Sciatic nerve (tissue), 2 donors: Measurements from ENCODE around the gene PAK4. TPM values are rescaled to one million over a fixed set of nuclear protein-coding genes. Genes with fewer than 3 reads are reported as not detected.
"Not testable (repeated sequence)": the region's sequence is repeated elsewhere in the genome, so short reads cannot be mapped to it uniquely, and the experiment has no call there.

ENCODE experiments used
- ATAC-seq: fragments of 200-7000 bp; cut with Tn5 transposase; one replicate; pipeline ENCODE4 v1.9.1; 2020; ENCODE audit warnings: mild to moderate bottlenecking, moderate library complexity
- DNase-seq: peaks from one replicate; pipeline ENCODE4 v3.0.0-alpha.2; 2020; ENCODE audit warnings: low spot score
- intact Hi-C: fragments of 100-400 bp; cut with DNase I; formaldehyde crosslinking; loops from one replicate; pipeline ENCODE4 v1.14.2; 2022
- total RNA-seq: library from RNA; stranded (reverse); fragmentation: NEBNext Ultra II Directional; extraction: Animal tissue kit (Norgen Biotek cat#: 25700); gene quantifications from one replicate; pipeline ENCODE4 v1.2.1, GENCODE V29; 2021
- donor health status: DM: no; HTN: no; CAD: no.
- donor health status: DM: no; HTN: no; CAD: no.

The PAK4 gene
- 43.5 TPM for total RNA-seq

DNA sequence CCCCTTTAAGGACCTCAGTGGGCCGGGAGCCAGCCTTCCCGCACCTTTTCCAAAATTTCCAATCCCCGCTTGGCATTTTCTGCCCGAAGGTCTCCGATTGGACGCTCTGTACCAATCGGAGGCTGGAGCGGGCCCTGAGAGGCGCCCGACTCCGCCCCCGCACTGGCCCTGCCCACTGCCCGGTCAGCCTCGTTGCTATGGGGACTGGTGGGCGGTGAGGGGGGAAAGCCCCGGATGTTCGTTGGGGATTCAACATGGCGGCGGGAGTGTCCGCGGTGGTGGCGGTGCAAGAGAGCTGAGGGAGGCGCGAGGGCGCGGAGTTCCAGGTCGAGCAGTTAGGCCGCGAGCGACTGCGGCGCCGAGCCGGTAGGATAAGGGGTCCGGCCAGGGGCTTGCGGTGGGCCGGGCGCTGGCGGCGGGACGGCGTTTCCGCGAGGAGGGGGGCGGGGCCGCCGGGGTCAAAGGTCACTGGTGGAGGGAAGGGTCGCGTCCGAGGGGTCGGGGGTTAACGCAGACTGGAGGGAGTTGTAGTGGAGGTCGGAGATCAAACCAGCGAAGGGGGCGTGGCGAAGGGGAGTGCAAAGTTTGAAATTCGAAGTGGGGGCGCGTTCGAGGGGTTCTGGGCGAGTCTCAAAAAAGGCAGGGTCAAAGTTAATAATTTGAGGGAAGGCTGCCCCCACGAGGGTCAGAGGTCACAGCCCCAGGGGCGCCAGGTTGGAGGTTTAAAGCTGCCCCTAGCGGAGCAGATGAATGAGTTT is at the start of gene PAK4:
Gene PAK4 (plus strand): TSS at position 233 of the 758 bp plus-strand sequence. CDS start 43,768 bp downstream, outside the sequence.
- DNase-seq = peak; percentile 99
- intact Hi-C loops = loop anchor here (10.0 kb wide), 1 partner anchor 59 kb away; no protein-coding TSS in a partner anchor
- peak; percentile 99 for ATAC-seq

DNA sequence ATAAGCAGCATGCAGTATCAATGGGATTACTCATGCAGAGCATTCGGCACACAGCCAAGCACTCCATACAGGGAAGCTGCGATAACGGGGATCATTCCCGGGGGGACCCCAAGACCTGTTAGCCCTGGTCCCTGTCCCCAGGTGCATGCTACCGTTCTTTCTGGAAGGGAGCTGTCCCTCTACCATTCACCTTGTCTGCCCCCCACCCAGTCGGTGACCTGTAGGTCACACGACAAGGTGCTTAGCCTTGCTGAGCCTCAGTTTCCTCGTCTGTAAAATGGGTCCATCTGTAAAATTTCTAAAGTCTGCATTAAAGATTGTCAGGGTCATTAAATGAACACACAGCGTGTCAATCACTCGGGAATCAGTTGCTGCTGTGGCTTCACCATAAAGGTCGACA is 48.3 kb upstream of the PAK4 start:
- intact Hi-C loops = no loop called here
- DNase-seq (no peak), ATAC-seq (no peak)

DNA sequence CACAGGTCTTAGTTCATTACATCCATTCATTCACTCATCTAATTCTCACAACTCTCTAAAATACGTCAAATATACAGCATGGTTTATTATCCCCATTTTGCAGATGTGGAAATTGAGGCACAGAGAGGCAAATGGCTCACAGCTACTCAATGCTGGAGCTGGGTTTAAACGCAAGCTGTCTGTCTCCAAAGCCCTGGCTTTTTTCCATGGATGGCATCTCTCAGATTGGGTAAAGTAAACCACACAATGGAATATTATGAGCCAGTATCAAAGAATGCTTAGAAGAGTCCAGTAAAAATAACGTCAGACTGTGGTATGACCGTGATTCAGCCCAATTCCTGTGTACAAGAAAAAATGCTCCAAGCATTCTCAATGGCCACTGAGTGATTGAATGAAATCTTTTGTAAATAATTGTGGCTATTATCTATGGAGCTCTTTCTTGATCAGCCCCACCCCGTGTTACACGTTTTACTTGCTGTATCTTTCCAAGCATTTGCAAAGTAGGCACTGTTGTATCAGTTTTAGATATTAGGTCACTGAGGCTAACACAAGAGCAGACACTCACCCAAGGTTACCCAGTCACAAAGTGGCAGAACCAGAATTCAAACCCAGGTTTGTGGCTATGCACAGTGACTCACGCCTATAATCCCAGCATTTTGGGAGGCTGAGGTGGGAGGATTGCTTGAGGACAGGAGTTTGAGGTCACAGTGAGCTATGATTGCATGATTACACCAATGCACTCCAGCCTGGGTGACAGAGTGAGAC is 47.0 kb upstream of the PAK4 start:
- ATAC-seq (no peak), DNase-seq (no peak)
- intact Hi-C loops = no loop called here

DNA sequence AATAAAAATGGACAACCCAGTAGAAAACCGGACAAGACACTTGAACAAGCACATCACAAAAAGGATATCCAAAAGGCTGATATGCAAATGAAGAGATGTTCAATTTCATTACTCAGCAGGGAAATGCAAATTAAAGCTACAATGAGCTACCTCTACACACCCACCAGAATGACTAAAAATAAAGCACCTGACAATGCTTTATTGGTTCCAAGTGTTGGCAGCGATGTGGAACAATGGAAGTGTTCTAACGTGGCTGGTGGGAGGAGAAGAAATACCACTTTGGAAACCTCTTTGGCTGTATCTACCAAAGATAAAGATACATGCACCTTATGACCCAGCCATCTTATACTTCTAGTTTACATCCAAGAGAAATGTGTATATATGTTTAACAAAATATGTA is 45.2 kb upstream of the PAK4 start:
- DNase-seq = no peak
- intact Hi-C loops = no loop called here
- ATAC-seq = no peak

DNA sequence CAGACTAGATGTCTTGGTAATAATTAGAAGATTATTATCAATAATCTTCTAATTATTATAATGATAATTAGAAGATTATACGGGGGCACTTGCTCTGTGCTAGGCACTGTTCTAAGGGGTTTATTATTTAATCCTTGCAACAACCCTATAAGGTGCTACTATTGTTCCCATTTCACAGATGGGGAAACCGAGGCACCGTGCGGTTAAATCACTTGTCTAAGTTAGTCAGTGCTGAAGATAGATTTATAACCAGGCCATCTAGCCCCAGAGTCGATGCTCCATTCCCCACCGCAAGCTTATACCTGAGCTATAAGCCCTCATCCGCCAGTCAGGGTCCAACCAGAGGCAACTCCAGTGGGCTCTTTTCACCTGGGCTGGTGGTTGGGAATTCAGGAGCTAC is 43.4 kb upstream of the PAK4 start:
- ATAC-seq (no peak), DNase-seq (no peak)
- intact Hi-C loops = no loop called here

DNA sequence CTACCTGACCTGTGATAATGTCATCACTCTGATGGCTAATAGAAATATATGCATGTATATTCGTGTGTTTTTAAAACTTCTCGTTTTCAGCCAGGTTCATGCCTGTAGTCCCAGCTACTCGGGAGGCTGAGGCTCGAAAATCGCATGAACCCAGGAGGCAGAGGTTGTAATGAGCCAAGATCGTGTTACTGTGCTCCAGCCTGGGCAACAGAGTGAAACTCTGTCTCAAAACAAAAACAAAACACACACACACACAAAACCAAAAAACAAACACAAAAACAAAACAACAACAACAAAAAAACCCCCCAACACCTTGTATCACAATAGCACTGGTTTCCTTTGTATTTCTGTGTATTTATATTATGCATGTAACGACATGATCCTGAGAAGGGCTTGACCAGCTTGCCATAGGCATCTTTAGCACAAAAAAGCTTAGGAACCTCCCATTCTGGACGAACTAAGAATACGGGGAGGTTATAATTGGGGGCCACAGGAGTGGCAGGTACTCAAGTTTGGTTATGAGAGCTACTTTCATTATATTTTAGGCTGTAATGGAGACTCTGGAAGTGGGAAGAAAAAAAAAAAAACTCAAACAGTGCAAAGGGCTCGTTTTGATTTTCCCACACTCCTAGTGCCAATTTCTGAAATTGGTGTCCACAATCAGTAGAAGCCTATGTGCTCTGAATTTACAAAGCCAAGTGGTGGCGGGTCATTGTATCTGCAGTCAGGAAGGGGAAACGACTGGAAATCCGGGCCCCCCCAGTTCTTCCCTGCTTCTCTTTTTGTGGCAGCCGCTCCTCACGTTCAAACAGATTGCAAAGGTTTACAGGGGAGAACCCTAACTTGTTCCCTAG is 42.6 kb upstream of the PAK4 start:
- ATAC-seq (no peak), DNase-seq (no peak)
- intact Hi-C loops = no loop called here

DNA sequence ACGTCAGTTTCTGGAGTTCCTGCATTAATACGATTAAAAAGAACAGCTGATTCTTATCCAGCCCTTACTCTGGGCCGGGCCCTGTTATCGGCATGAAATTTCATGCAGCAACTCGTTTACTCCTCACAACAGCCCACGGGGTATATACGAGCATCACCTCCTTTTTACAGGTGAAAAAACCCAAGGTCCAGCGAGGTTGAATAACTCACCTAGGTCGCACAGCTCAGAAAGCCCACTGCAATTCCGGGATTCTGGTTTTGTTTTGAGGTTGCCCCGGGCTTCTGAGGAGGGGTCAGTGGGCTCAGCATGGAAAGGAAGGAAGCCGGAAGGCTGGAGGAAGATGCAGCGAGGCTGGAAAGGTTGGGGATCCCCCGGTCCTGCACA is 42.0 kb upstream of the PAK4 start:
- ATAC-seq = no peak
- intact Hi-C loops = no loop called here
- no peak for DNase-seq

DNA sequence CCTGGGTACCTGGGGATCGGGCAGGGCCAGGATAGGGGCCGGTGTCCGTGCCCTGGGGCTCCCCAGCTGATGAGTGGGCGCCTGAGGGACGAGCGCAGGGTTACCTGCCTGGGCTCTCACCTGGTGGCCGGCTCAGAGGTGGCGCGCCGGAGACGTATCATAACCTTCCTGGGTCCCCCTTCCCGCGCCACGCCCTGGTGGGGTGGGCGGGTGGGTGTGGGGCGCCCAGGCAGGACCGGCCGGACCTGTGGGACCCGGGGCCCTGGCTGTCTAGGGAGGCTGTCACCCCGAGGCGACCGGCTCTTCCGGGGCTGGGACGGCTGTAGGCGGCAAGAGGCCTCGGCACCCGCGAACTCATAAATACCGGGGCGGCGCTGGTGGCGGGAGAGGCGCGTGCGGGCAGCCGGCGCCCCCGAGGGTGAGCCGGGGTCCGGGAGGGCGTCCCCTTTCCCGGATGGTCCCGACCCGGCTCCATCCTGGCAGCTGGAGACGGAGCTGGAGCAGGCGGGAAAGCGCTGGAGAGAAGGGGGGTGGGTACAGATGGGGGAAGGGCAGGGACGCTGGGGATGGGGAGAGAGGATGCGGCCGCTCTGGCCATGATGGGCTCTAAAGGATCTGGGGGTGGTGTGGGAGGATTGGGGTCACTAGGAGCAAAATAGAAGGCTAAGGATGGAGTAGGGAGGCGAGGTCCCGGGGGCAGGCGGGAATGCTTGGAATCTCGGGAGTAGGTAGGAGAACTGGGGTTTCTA is 41.4 kb upstream of the PAK4 start, which contains the start of gene ACP7:
Gene ACP7 (plus strand): TSS at position 386 of the 749 bp plus-strand sequence. CDS start 902 bp downstream, outside the sequence.
- intact Hi-C loops = no loop called here
- no peak for DNase-seq
- ATAC-seq = no peak

DNA sequence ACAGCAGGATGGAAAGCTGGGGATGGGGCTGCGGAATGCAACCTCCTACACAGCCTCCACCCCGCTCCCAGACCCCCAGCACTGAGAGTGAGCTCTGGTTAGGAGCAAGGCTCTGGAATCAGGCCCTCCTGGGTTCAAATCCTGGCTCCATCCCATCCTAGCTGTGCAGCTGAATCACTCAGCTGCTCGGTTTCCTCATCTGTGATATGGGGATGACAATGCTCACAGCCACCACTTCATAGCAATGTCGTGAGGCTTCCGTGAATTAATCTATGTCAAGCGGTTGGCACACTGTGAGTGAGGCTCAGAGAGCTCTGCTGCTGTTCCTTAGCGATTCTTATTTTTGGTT is 40.9 kb upstream of the PAK4 start:
- no peak for ATAC-seq
- no peak for DNase-seq
- intact Hi-C loops = no loop called here

DNA sequence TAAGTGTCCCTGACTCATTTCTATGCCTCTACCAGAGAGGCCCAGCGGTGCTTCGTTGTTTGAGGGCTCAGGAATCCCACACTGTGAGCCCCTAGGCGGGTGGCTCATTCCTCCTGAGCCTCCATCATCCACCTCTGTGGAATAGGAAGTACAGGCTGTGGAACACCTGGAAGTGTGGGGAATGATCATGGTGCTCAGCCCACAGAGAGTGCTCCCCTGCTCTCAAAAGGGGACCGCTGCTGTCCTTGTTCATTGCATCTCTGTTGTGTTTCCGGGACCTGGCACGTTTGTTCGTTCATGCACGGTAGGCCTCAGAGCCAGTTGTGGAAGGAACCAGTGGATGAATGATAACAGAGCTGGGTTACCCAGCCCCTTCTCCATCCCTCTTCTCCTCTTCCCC is 40.2 kb upstream of the PAK4 start:
- ATAC-seq = no peak
- intact Hi-C loops = no loop called here
- no peak for DNase-seq

DNA sequence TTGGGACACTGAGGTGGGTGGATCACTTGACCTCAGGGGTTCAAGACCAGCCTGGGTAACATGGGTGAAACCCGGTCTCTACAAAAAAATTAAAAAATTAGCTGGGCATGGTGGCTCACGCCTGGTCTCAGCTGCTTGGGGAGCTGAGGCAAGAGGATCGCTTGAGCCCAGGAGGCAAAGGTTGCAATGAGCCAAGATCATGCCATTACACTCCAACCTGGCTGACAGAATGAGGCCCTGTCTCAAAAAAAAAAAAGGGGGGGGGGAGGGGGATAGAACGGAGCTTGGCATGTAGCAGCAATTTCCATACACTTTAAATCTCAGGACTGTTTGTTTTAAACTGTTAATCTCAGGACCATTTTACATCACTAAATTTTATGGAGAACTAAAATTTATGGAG is 39.2 kb upstream of the PAK4 start:
- no peak for ATAC-seq
- intact Hi-C loops = no loop called here
- DNase-seq = no peak

DNA sequence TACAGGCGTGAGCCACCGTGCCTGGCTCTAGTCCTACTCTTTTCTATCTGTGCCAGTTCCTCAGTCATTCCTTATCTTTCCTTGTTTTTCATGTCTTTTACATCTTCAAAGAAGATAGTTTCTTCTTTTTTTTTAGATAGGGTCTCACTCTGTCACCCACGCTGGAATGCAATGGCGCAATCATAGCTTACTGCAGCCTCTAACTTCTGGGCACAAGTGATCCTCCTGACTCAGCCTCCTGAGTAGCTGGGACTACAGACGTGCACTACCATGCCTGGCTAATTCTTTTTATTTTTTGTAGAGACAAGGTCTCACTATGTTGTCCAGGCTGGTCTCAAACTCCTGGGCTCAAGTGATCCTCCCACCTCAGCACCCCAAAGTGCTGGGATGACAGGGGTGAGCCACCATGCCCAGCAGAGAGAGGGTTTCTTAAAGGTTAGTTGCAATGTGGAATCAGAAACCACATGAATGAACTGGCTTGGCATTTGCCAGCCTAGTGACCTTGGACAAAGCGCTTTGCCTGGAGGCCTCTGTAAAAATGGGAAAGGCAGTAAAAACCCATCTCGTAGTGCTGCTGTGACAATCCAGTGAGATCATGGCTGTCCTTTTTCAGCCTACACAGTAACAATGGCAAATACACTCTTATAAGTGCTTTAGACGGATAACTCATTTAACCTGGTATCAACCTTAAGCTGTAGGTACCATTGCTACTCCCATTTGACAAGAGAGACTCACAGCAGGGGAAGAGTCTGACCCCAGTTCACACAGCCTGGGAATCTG is 37.5 kb upstream of the PAK4 start:
- intact Hi-C loops = no loop called here
- ATAC-seq (no peak), DNase-seq (no peak)

DNA sequence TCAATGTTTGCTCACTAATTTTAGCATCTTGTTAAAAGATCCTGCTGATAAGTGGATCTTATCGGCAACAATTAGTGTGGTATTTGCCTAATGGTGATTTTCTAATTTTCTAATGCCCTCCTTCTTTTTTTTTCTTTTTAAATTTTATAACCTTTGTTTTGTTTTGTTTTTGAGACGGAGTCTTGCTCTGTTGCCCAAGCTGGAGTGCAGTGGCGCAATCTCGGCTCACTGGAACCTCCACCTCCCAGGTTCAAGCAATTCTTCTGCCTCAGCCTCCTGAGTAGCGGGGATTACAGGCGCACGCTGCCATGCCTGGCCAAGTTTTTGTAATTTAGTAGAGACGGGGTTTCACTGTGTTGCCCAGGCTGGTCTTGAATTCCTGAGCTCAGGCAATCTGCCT is 35.6 kb upstream of the PAK4 start:
- ATAC-seq, intact Hi-C loops, DNase-seq: not testable (repeated sequence)

DNA sequence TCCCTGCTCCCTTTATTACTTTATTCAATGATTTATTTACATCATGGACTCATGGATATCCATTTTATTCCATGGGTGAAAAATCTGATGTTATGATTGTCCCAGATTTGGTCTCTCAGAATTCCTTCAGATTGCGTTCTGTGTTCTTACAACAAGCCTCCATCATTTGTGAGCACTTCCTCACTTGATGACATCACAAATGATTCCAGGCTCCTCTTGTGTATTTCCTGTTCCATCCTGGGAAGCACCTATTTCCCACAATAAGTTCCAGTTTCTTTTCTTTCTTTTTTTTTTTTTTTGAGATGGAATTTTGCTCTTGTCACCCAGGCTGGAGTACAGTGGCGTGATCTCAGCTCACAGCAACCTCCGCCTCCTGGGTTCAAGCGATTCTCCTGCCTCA is 34.7 kb upstream of the PAK4 start:
- ATAC-seq (no peak), DNase-seq (no peak)
- intact Hi-C loops = no loop called here

DNA sequence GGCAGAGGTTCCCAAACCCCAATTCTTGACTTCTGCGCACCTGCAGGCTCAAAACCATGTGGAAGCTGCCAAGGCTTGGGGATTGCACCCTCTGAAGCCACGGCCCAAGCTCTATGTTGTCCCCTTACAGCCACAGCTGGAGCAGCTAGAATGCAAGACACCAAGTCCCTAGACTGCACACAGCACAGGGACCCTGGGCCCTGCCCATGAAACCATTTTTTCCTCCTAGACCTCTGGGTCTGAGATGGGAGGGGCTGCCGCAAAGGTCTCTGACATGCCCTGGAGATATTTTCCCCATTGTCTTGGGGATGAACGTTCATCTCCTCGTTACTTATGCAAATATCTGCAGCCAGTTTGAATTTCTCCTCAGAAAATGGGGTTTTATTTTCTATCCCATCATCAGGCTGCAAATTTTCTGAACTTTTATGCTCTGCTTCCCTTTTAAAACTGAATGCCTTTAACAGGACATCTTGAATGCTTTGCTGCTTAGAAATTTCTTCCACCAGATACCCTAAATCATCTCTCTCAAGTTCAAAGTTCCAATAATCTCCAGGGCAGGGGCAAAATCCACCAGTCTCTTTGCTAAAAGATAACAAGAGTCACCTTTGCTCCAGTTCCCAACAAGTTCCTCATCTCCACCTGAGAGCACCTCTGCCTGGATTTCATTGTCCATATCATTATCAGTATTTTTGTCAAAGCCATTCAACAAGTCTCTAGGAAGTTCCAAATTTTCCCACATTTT is 29.6 kb upstream of the PAK4 start:
- ATAC-seq, intact Hi-C loops, DNase-seq: not testable (repeated sequence)

DNA sequence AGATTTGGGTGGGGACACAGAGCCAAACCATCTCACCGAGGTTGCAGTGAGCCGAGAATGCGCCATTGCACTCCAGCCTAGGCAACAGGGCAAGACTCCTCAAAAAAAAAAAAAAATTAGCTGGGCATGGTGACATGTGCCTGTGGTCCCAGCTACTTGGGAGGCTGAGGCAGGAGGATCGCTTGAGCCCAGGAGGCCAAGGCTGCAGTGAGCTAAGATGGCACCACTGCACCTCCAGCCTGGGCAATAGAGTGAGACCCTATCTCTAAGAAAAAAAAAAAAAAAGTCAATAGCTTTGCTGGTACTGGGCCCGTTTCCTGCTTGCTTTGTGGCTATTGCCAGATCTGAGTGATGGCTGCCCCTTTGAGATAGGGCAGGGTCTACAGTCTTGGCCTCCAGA is 28.3 kb upstream of the PAK4 start:
- ATAC-seq = no peak
- DNase-seq = no peak
- intact Hi-C loops = no loop called here

DNA sequence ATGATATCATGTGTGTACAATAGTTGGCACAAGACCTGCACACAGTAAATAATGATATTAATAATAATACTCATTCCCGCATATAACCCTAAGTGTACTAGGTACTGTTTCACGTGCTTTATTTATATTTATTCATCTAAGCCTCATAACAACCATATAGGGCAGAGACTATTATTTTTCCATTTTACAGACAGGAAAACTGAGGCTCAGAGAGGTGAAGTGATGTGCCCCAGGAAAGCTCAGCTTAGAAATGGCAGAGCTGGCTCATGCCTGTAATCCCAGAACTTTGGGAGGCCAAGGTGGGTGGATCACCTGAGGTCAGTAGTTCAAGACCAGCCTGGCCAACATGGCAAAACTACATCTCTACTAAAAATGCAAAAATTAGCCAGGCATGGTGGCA is 27.9 kb upstream of the PAK4 start:
- no peak for ATAC-seq
- no peak for DNase-seq
- intact Hi-C loops = no loop called here
